ENCODE data around the gene DPP8.
"Not testable (repeated sequence)": the region's sequence is repeated elsewhere in the genome, so short reads cannot be mapped to it uniquely, and the experiment has no call there.

Gene DPP8

DNA sequence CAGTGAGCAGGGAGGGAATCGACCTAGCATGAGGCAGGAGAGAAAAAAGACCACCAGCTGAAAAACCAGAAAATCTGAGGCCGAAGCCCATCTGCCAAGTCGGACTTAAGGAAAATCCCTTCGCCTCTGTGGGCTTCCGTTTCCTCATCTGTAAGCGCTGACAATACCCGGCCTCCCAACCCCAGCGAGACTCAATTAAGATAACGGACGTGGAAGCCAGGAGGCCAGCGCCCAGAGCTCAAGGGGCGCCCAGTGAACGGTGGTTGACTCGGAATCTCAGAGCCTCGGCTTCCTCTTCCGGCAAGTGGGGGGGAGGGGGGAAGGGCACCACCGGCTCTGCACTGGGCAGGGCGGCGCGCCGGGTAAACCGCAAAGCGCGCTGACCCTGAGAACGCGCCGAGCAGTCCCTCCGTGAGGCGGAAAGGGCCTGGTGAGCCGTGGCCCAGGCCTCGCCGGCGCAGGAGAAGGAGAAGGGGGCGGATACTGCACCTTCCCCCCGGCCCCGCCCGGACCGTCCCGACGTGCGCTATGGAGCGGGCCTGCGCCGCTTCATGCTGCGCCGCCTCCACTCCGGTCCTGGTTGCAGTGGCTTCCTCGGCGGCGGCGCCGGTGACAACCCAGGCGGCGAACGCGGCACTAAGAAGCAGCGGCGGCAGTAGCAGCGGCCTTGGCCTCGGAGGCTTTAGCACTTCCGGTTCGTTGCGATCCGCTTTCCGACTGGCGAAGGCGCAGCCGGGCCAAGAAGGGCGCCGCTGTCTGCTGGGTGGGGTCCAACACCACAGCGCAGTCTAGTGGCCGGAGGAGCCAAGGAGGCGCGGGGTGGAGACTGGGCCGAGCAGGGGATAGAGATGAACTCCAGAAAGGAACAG is at the start of gene DPP8:
Gene DPP8, minus strand, starts transcription at position 693 of the 869 bp plus-strand sequence. CDS start 5,136 bp downstream, outside the sequence.
- peak; percentile 93 to 95 for DNase-seq

DNA sequence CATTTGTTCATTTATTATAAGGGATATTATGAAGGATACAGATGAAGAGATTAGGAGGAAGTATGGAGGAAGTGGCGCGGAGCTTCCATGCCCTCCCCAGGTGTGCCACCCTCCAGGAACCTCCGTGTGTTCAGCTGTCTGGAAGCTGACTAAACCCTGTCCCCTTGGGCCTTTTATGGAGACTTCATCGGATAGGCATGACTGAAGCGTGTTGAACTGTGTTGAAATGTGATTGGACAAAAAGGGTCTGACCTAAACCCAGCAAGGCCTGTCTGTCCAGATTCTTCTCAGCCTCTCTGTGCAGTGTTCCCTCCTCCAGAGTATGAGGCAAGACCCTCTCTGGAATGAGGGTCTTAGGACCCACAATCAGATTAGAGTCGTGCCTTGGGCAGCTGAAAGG is 44.4 kb upstream of the DPP8 start:
- no peak for DNase-seq

- no peak for DNase-seq
Observed at GRCh38 chr15:65559941-65560340, 42.5 kb upstream of the DPP8 start.

GRCh38 chr15:65558997-65559760 is 41.7 kb upstream of the DPP8 start:
- no peak for DNase-seq

GRCh38 chr15:65558336-65558735 is 40.8 kb upstream of the DPP8 start:
- no peak for DNase-seq

- DNase-seq: no peak
Observed at GRCh38 chr15:65556622-65557021, 39.1 kb upstream of the DPP8 start.

- DNase-seq: no peak
Observed at GRCh38 chr15:65553691-65554090, 36.2 kb upstream of the DPP8 start.

GRCh38 chr15:65552851-65553250 is 35.4 kb upstream of the DPP8 start:
- DNase-seq: not testable (repeated sequence)

DNA sequence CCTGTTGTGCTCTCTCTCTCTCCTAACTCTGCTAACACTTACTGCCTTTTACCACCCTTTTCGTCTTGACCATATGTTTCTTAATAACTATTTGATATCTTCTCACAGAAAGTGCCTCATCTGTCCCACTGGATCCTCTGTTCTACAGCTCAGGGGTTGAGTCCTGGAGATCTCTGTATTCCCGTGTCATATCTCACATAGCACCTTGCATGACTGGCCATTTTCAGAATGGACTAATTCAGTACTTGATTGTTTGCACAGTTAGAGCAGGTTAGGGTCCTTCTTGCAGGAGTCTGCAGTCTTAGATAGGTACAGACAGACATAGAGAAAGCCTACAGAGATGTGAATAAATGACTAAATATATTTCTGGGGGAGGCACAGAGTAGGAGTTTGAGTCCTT is 33.7 kb upstream of the DPP8 start:
- no peak for DNase-seq

DNA sequence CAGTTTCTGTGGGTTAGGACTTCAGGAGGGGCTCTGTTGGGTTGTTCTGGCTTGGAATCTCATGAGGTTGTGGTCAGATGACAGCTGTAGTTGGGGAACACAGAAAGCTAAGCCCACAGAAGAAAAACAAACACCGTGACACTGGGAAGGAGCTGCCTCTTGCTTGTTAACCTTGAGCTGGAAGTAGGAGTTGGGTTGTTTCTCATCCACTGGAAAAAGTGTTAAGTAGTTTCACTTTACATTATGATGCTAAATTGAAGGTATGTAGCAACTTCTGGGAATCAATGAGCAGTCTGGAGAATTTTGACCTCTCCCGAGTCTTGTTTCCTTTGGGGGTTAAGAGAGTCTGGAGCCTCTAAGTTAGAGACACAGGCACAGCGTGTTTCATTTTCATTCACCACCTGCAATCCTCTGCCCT is 33.2 kb upstream of the DPP8 start:
- no peak for DNase-seq

DNA sequence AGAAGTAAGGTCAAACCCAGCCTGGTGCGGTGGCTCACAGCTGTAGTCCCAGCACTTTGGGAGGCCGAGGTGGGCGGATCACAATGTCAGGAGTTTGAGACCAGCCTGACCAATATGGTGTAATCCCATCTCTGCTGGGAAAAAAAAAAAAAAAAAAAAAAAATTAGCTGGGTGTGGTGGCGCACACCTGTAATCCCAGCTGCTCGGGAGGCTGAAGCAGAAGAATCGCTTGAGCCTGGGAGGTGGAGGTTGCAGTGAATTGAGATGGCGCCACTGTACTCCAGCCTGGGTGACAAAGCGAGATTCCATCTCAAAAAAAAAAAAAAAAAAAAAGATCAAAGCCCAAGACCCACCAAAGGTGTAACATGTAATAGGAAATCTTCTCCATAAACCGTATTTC is 31.8 kb upstream of the DPP8 start:
- DNase-seq: not testable (repeated sequence)

DNA sequence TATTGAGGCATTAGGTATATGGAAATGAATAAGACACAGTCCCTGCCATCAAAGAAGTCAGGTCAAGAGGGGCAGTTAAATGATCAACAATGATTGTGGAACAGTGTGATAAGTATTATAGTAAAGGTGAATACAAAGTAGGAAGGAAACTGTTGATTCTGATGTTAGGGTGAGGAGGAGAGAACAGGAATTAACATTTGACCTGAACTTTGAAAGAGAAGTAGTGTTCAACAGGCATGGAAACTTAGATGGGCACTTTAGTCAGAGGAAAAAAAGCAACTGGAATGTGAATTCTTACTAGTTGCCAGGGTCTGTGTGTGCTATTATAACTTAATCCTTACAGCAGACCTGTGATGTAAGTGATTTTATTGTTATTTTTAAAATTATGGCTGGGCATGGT is 30.4 kb upstream of the DPP8 start:
- DNase-seq: no peak

- no peak for DNase-seq
Observed at GRCh38 chr15:65541231-65541820, 23.8 kb upstream of the DPP8 start.

DNA sequence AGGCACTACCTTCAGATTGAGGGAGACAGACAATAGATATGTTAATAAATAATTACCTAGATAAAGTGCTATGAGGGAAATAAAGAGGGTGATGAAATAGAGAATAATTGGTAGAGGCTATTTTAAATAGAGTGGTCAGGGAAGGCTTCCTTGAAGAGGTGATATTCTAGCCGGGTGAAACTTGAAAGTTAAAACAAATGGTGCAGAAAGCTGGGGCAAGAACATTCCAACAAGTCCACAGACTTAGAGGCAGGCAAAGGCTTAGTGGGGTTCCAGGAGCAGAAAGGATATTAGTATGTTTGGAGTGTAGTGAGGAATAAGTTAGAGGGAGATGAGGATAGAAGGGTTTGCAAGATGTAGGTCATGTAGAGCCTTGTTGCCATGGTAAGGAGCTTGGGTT is 22.8 kb upstream of the DPP8 start:
- DNase-seq: no peak

GRCh38 chr15:65535192-65535591 is 17.7 kb upstream of the DPP8 start:
- no peak for DNase-seq

DNA sequence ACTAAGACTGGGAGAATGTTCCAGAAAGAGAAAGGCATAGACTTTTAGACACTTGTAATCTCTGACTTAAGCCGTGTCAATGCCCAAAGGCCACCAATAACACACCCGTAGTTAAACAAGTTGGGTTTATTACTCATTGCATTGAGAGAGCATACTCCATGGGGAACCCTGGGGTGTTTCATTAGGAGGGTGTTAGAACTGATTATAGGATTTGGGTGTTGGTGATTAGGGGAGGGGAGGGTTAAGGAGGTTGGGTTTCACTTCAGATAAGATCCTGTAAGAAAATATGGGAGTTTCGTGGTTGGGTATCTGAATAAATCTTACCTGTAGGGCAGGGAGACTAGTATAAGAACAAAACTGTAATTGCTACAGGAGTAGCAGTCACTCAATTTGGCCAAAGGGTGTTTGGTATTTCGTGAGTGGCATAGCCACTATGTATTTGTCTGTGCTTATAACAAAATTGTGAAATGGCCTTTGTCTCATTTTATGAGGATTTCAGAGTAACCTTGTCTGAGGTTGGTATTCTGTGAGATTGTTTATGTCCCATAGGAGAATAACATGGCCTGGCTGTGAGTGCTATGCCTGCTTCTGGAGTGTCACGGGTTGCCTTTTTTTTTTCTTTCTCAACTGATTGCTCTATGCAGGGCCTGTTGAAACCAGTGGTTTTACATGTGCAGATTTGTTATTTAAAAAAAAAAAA is 15.7 kb upstream of the DPP8 start:
- no peak for DNase-seq

DNA sequence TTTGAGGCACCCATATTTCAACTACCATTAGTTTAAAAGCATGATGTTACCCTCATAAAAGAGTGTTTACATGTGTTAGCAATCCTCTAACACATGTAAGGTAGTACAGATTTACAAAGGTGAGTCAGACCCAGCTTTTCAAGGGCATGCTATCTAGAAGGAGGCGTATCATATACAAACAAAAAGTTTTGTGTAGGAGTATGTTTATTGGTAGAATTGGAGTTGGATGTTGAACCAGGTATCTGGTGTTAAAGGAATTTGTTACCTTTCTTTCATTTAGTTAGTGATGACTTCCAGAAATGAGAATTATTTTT is 15.2 kb upstream of the DPP8 start:
- no peak for DNase-seq

GRCh38 chr15:65530318-65531111 is 13.0 kb upstream of the DPP8 start, which contains the start of gene HACD3:
TSS of gene HACD3 (plus strand) at chr15:65530463. CDS start at chr15:65530632, 169 bp downstream.
- DNase-seq: peak; percentile 86 to 88

GRCh38 chr15:65529762-65530317 is 12.4 kb upstream of the DPP8 start:
- no peak for DNase-seq

- DNase-seq: no peak
Observed at GRCh38 chr15:65528461-65529060, 11.1 kb upstream of the DPP8 start.

DNA sequence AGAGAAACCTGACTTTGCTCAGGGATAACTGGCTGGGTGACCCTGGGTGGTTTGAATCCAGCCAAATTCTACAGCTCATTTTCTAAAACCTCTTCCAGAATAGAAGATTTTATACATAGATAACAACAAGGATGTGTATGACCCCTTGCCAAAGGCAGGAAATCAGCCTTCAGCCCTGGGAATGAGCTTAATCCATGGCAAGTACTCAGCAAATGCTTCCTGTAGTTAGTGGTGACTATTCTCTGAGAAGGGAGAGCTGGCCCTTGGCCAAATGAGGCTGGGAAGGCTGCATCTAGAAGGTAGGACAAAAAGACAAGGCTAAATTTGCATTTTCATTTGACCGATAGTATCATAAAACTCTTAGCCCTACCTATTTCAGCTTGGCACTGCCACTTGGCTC is 8.1 kb upstream of the DPP8 start:
- DNase-seq: no peak
